Measurements from ENCODE around the gene PKN1.
"Not testable (repeated sequence)": the region's sequence is repeated elsewhere in the genome, so short reads cannot be mapped to it uniquely, and the experiment has no call there.

Gene PKN1

GRCh38 chr19:14487370-14488125 is 54.4 kb downstream of the PKN1 start:
- DNase-seq = no peak

DNA sequence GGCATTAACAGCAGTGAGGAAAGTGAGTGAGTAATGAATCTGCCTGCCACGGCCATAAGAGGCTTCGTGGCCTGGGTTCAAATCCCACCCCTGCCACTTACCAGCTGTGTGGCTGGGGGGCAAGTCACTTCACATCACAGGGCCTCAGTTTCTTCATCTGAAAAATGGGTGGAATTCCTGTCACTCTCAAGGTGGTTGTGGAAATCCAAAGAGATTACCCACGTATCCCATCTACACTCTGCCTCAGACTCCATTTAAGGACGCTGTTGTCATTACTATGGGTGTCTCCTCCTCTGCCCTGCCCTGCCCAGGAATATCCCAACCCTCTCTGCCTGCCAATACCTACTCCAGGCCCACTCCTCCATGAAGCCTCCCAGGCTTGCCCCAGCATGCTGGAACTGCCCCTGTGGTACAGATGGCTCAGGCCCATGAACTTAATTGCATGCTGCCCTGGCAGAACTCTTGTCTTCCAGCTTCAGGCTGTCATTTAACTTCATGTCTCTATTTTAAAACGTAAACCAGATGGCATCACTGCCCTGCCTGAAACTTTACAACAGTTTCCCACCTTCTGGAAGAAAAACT is 59.7 kb downstream of the PKN1 start:
- no peak for DNase-seq

DNA sequence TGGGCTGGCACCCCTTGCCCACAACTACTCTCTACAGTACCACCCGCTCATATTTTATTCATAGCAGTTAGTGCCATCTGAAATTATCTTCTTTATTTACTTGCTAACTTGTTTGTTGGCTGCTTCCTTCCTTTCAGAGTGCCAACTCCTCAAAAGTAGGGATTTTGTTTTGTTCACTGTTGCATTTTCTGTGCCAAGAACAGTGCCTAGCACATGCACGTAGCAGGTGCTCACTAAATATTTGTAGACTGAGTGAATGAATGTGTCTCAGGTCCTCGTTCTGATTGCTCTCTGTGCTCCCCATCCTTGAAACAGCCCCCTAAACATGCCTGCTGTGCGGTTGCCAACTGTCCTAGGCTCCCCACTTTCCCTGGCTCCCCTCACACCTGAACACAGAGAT is 61.3 kb downstream of the PKN1 start:
- no peak for DNase-seq

DNA sequence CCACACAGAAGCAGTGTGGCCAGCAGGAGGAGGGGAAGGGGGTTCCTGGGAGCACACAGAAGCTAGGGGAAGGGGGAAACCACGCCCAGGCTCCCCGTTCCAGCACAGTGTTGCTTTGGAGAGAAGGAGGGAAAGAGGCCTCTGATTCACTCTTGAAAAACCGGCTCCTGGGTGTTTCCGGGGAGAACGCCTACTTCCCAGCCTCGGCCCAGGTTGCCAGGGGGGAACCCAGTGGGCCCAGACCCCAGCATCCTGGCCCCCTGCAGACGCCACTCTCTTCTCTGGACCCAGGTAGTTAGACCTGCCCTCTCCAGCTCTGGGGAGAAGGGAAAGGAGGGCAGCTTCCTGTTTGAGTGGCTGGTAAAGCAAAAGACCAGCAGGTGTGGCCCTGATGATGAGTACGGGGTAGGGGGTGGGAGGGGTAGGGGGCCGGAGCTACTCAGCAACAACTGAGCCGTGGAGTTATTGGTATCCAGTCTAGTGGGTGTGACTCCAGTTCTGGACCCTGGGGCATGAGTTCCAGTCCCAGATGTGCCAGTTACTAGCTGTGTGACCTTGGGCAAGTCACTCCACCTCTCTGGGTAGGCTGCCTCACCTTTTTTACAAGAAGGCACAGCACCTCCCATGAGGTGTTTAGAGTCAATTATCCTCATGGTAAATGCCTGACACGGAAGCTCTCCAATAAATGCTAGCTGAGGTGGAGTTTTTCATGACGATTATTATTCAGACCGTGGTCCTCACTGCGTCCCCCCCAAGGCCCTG is 62.0 kb downstream of the PKN1 start:
- DNase-seq = no peak

DNA sequence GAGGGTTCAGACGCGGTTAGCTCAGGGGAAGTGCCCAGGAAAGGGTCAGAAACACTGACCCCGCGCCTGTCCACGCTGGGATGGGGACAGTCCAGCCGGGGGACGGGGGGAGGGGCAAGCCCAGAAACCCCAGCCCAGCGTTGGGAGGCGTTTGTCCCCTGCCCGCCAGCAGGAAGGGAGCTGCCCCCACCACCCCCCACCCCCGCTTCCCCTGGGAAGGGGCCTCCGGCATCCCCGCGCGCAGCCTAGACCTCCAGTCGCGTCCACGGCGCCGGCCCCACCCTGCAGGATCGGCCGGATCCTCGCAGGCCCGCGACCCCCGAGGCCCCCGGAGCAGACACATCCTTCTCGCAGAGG is 62.5 kb downstream of the PKN1 start:
- no peak for DNase-seq

- peak; percentile 82 to 90 for DNase-seq
Observed at GRCh38 chr19:14496029-14496833, 63.1 kb downstream of the PKN1 start, which contains the start of gene GIPC1. Gene GIPC1, minus strand, starts transcription at chr19:14496127. Its CDS starts 13,151 bp downstream, at chr19:14482976.

GRCh38 chr19:14496834-14497227 is 63.7 kb downstream of the PKN1 start:
- no peak for DNase-seq

DNA sequence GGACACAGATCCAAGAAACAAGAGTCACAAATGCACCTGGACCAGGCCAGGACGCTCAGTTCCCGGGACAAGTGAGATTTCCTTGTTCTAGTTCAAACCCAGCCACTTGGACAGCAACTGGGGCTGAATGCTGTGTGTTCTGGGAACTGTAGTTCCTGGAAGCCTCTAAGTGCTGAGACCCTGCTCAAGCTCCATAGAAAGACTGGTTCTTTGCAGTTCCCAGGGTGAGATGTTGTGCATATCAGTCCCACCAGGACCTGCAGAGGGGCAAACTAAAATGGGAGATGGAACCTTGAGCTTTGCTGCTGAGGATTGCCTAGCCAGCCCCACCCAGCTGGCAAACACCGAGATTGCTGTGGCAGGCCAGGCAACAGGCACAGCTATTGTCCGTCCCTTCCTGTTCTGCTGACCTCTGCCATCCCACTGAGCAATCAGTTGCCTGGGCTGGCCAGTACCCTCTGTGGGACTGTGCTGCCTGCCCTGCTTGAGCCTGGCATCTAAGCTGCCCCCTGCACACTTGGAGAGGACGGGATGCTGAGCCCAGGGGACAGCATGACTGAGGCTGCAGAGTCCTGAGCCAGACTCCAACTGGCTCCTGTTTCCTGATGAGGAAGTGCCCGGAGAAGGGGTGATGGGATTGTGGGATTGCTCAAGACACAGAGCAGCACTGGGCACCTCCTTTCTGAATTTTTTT is 64.3 kb downstream of the PKN1 start:
- DNase-seq = peak; percentile 7 to 52

- no peak for DNase-seq
Observed at GRCh38 chr19:14502334-14503092, 69.4 kb downstream of the PKN1 start.

GRCh38 chr19:14503285-14503684 is 70.2 kb downstream of the PKN1 start:
- DNase-seq = no peak

GRCh38 chr19:14504575-14504974 is 71.5 kb downstream of the PKN1 start:
- DNase-seq = not testable (repeated sequence)

- DNase-seq = peak; percentile 58 to 72
Observed at GRCh38 chr19:14505488-14506239, 72.6 kb downstream of the PKN1 start.

DNA sequence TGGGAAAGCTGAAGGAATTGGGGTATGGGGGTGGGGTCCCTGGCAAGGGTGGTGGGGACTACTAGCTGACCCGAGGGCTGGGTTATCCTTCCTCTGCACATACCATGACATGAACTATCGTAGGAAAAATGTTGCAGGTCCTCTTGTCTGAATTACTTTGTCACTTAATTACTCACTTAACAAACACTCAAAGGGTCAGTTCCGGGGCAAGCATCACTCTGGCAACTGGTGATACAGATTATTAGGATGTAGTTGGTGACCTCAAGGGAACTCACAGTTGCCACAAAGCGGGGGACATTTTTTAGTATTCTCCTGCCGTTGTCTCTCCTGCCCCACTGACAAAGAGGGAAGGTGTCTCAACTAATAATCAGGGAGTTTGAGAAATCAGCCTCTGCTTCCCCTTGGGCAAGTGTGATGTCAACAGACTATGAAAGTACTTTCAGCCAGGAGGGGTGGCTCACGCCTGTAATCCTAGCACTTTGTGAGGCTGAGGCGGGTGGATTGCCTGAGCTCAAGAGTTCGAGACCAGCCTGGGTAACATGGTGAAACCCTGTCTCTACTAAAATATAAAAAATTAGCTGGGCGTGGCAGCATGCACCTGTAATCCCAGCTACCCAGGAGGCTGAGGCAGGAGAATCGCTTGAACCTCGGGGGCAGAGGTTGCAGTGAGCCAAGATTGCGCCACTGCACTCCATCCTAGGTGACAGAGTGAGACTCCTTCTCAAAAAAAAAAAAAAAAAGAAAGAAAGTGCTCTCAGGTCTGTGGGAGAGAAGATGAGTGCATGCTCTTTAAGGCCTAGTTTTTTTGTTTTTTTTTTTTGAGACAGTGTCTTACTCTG is 74.8 kb downstream of the PKN1 start:
- DNase-seq = peak; percentile 85 to 88

DNA sequence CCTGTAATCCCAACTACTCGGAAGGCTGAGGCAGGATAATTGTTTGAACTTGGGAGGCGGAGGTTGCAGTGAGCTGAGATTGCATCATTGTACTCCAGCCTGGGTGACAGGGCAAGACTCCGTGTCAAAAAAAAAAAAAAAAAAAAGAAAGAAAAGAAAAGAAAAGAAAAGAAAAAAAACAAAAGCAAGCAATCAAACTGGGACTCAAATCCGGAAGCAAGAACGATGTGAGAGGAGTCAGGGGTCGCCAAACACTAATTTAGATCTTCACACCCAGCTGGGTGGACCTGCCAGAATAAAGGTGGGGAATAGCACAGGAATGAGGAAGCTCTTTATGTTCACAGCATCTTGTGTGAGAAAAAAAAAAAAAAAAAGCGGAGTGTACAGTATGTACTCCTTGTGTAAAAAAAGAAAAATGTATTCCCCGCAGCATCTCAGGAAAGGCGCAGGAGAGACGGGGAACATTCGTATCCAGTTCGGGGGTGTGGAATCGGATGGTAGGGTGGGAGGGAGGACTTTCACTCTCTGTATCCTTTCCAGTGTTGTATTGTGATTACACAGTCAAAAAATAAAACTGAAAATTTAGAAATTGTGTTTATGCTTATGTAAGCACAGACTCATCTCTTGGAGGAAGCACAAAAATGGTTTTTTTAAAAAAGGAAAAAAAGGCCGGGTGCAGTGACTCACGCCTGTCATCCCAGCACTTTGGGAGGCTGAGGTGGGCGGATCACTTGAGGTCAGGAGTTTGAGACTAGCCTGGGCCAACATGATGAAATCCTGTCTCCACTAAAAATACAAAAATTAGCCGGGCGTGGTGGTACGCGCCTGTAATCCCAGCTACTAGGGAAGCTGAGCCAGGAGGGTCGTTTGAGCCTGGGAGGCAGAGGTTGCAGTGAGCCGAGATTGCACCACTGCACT is 77.5 kb downstream of the PKN1 start:
- DNase-seq = peak; percentile 88 to 97

GRCh38 chr19:14511229-14511593 is 78.1 kb downstream of the PKN1 start:
- DNase-seq = no peak

DNA sequence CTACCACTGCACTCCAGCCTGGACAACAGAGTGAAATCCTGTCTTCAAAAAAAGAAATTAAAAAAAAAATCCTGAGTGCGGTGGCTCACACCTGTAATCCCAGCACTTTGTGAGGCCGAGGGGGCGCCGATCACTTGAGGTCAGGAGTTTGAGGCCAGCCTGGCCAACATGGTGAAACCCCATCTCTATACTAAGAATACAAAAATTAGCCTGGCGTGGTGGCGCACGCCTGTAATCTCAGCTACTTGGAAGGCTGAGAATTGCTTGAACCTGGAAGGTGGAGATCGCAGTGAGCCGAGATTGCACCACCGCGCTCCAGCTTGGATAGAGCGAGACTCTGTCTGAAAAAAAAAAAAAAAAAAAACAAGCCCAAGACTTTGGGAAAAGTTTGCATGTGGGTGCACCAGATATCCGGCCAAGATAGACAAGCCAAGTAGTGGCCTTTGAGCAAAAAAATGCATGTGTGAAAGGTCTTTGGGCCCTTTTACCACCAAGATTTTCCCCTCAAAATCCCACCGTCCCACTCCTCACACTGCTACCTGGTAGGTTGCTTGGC is 79.4 kb downstream of the PKN1 start:
- DNase-seq = no peak

- no peak for DNase-seq
Observed at GRCh38 chr19:14514215-14514863, 81.2 kb downstream of the PKN1 start.

All from inflammatory macrophage (primary cell).